NOMO-1 treated with DMSO at 0.1 percent for 48 hours (cell line): ENCODE measurements around the gene MGAT5.

Source experiments
- DNase-seq: peaks from one replicate; lab custom pipeline; 2025; ENCODE audit not compliant: unreplicated experiment; lab: John Stamatoyannopoulos, UW

MGAT5 gene

GRCh38 chr2:134491022-134491421 is 237.2 kb downstream of the MGAT5 start:
- DNase-seq = no peak

DNA sequence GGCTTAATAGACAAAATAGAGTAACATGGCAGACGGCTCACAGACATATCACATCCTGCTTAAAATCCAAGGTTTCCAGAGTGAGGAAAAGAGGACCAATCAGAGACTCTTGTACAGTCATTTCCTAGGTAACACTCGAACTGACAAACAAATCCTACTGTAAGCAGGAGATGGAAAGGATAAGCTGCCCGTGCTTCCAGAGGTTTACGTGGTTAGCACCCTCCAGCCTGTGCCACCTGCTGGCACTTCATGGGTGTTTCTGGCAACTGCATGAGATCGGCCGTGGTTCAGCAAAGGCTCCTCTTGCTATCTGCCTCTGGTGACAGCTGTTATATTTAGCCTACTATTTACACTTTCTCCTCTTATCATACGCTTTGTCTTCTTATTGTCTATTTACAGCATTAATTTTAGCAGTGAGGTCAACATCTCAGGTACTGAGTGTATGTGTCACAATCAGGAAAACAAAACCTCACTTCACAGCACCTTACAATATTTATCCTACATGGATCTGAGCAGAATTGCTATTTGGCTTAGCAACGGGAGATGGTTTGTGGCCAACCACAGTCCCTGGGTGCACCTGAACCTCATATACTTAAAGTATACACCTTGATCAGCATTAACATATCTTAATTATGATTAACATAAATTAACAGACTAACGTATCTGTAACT is 238.0 kb downstream of the MGAT5 start:
- no peak for DNase-seq

- DNase-seq = no peak
These were observed 239.9 kb downstream of the MGAT5 start for GRCh38 chr2:134493797-134494196.

GRCh38 chr2:134498654-134499053 is 244.8 kb downstream of the MGAT5 start:
- DNase-seq = no peak

DNA sequence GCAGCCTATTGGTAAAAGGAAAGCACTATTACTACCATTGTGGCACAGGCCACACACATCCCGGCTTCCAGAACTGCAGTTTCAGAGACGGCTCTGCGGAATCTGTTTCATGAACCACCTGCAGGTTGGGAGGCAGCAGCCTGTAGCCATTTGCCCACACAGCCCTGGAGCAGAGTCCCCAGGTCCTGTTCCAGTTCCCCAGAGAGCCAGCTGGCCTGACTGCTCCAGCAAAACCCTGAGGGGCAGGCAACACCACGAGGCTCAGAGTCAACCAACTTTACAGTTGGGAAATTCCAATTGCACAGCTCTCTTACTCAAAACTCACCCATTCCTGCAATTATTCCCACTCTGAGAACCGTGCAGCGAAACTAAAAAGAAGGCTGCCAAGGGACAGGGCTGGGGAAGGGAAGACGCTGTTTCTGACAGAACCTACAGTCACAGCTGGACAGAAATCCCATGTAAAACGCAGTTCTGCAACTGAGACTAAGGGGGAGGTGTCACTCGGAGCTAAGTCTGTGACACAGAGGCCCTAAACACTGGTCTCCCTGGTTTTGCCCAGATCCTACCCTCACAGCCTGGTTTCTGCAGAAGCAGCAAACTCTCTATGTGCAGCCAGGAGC is 245.5 kb downstream of the MGAT5 start:
- no peak for DNase-seq

GRCh38 chr2:134500211-134500935 is 246.5 kb downstream of the MGAT5 start:
- DNase-seq = no peak

DNA sequence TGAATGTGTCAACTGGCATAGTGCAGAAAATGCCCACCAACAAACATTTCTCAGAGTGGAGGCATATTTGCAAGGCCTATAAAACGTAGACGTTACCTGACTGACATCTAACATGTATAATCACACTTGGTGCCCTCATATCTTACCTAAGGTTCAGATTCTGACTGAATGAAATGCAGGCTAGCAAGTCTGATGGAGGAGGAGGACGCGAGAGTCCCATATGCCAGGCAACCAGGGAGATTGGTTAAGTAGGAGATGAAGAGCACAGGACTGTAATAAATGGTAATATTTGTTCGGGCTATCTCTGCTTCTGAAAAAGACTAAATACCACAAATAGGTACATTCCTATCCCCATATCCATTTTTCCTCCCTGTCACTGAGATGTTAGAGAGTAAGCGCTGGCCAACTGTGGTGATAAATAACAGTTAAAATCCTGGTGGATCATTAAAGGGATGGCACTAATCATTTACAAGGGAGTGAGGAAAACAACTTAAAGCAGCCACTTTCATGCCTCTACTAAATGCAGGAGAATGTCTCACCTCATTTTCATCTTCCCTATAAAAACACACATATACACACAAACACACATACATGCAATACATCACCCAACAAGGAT is 247.7 kb downstream of the MGAT5 start:
- no peak for DNase-seq

- DNase-seq = no peak
These were observed 248.2 kb downstream of the MGAT5 start for GRCh38 chr2:134502104-134502503.
